Left lung (tissue), 14 donors: ENCODE measurements around the gene C3AR1. TPM values are rescaled to one million over a fixed set of nuclear protein-coding genes. Genes with fewer than 3 reads are reported as not detected.
"Not testable (repeated sequence)": the region's sequence is repeated elsewhere in the genome, so short reads cannot be mapped to it uniquely, and the experiment has no call there.

ENCODE experiments used
- ATAC-seq: fragments of 200-7000 bp; cut with Tn5 transposase; one replicate; pipeline ENCODE4 v1.9.1; 2020; ENCODE audit warnings: moderate library complexity
- DNase-seq, 4 donors: peaks; one replicate each; pipeline ENCODE4 v3.0.0-alpha.2; 2013 to 2020
- H3K27ac ChIP-seq, 2 donors: fragments of 200-600 bp; sonication (generic) in 1 of 2; one replicate each; pipeline versions ENCODE4 v1.5.0 to v1.8.0; 2020 to 2021
- H3K27me3 ChIP-seq, 2 donors: fragments of 200-600 bp; sonication (generic) in 1 of 2; one replicate each; pipeline versions ENCODE4 v1.5.0 to v1.8.0; 2020 to 2021
- H3K36me3 ChIP-seq, 2 donors: fragments of 200-600 bp; sonication (generic) in 1 of 2; one replicate each; pipeline versions ENCODE4 v1.5.0 to v1.8.0; 2020 to 2021
- H3K4me1 ChIP-seq, 2 donors: fragments of 200-600 bp; one replicate each; pipeline ENCODE4 v1.8.0; 2021
- H3K4me3 ChIP-seq, 2 donors: fragments of 200-600 bp; sonication (generic) in 1 of 2; one replicate each; pipeline versions ENCODE4 v1.5.0 to v1.8.0; 2020 to 2021; ENCODE audit warnings: mild to moderate bottlenecking in 1 of 2
- H3K9me3 ChIP-seq, 2 donors: fragments of 200-600 bp; sonication (generic) in 1 of 2; one replicate each; pipeline versions ENCODE4 v1.5.0 to v1.8.0; 2020 to 2021
- intact Hi-C, 2 donors: fragments of 100-400 bp; cut with DNase I; formaldehyde crosslinking; loops; one replicate each; pipeline versions ENCODE4 v1.11.2 to v1.14.2; 2022
- long read RNA-seq, 12 donors: library from polyadenylated mRNA in 2 of 12; unstranded in 2 of 12; transcript quantifications; one replicate each; pipeline ENCODE4 v2.0.0 and lab custom pipeline, GENCODE V29; 2019 to 2026
- polyA plus RNA-seq, 6 donors: library from polyadenylated mRNA; unstranded; fragments of 120-200 nt; gene quantifications; one replicate each; pipeline ENCODE4 v1.2.1, GENCODE V29; 2013; ENCODE audit not compliant: insufficient read length in 6 of 6
- total RNA-seq, 2 donors: library from RNA; stranded (reverse); fragmentation: NEBNext Ultra II Directional; extraction: Animal tissue kit (Norgen Biotek cat#: 25700); gene quantifications; one replicate each; pipeline ENCODE4 v1.2.1, GENCODE V29; 2021
- TF ChIP-seq, protein P1 (sequence below), 2 donors: fragments of 200-600 bp; sonication (generic) in 1 of 2; IDR thresholded peaks; one replicate each; pipeline versions ENCODE4 v1.5.0 to v1.8.0; 2021; ENCODE audit warnings: antibody characterized with exemption in 2 of 2
- donor health status: DM: no; HTN: yes; CAD: no.
- donor health status: DM: no; HTN: no; CAD: no.

Gene C3AR1
- total RNA-seq (10 to 100 TPM; 19.4 to 66.4 TPM), polyA plus RNA-seq (1 to 10 TPM; 3.0 to 4.9 (median 4.4) TPM)
- long read RNA-seq, donor 1, transcript C3AR1-201 (2 exons, 2,088 nt), result major isoform, 5 of 5 reads
- long read RNA-seq, donor 1, partial matches to known transcripts, result 0 of 5 reads
- long read RNA-seq, donor 1, other reads (novel, unspliced or antisense), result 0 of 5 reads
- long read RNA-seq, donor 2, partial matches to known transcripts, result 0 of 1 reads
- long read RNA-seq, donor 2, other reads (novel, unspliced or antisense), result 0 of 1 reads
- long read RNA-seq, donor 3, result 0 reads
- long read RNA-seq, donor 4, transcript C3AR1-201 (2 exons, 2,088 nt), result major isoform, 9 of 10 reads
- long read RNA-seq, donor 4, partial matches to known transcripts, result 1 of 10 reads
- long read RNA-seq, donor 4, other reads (novel, unspliced or antisense), result 0 of 10 reads
- long read RNA-seq, donor 5, result 0 reads
- long read RNA-seq, donor 6, result 0 reads
- long read RNA-seq, donor 7, result 0 reads
- long read RNA-seq, donor 8, result 0 reads
- long read RNA-seq, donor 9, result 0 reads
- long read RNA-seq, donor 10, transcript C3AR1-201 (2 exons, 2,088 nt), result major isoform, 29 of 34 reads
- long read RNA-seq, donor 10, partial matches to known transcripts, result 4 of 34 reads
- long read RNA-seq, donor 10, other reads (novel, unspliced or antisense), result 1 of 34 reads
- long read RNA-seq, donor 11, partial matches to known transcripts, result 0 of 2 reads
- long read RNA-seq, donor 11, other reads (novel, unspliced or antisense), result 0 of 2 reads
- long read RNA-seq, donor 12, partial matches to known transcripts, result 0 of 1 reads
- long read RNA-seq, donor 12, other reads (novel, unspliced or antisense), result 0 of 1 reads

DNA sequence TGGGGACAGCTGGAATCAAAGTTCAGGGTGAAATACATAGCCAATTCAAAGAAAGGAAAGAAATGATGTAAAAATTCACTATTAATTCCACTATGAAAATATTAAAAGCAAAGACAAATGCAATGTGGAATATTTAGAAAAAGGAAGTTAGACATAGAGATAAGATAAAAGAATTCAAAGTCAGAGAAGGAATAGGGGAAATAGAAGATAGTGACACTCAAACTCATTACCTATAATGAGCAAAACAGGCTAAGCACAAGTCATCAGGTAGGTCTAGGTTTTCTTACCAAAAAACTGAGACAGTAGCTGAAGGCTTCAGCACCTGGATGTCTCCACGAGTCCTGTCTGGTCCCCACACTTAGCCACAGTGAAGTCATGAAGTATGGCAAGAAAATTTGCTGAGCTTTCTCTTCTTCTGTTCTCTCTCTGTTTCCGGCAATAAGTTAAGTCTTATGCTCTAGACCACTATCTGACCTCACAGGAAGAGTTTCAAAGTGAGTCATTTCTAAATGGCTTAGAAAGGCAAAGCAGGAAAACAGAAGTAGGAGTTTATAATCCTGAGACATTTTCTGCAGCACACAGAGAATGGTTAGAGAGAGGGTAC lies at the start of gene C3AR1:
C3AR1 (minus strand) TSS at position 369 of the 604 bp plus-strand sequence. CDS start 6,174 bp downstream, outside the sequence.
- Histone ChIP-seq H3K36me3 (no peaks in the 10 kb centered on the region), H3K27ac (peak within 1 kb of the TSS; percentile 67 to 90), H3K4me3 (peak within 1 kb of the TSS in 1 of 2 donors; percentile 42), H3K9me3 (no peaks in the 10 kb centered on the region), H3K4me1 (peaks cover 0 to 65% of the 10 kb centered on the region in 2 donors), H3K27me3 (no peaks in the 10 kb centered on the region)
- ATAC-seq, result peak; percentile 82
- no peak for DNase-seq
- intact Hi-C loops, result no loop called here
- TF ChIP-seq, protein P1, sequence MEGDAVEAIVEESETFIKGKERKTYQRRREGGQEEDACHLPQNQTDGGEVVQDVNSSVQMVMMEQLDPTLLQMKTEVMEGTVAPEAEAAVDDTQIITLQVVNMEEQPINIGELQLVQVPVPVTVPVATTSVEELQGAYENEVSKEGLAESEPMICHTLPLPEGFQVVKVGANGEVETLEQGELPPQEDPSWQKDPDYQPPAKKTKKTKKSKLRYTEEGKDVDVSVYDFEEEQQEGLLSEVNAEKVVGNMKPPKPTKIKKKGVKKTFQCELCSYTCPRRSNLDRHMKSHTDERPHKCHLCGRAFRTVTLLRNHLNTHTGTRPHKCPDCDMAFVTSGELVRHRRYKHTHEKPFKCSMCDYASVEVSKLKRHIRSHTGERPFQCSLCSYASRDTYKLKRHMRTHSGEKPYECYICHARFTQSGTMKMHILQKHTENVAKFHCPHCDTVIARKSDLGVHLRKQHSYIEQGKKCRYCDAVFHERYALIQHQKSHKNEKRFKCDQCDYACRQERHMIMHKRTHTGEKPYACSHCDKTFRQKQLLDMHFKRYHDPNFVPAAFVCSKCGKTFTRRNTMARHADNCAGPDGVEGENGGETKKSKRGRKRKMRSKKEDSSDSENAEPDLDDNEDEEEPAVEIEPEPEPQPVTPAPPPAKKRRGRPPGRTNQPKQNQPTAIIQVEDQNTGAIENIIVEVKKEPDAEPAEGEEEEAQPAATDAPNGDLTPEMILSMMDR (IDR thresholded peaks at IDR 0.05), result no peak

GRCh38 chr12:8113117-8113516 lies 47.0 kb upstream of the C3AR1 start:
- H3K27me3 ChIP-seq, intact Hi-C loops, H3K27ac ChIP-seq, H3K36me3 ChIP-seq, H3K4me3 ChIP-seq, H3K9me3 ChIP-seq, ATAC-seq, DNase-seq, H3K4me1 ChIP-seq: not testable (repeated sequence)

DNA sequence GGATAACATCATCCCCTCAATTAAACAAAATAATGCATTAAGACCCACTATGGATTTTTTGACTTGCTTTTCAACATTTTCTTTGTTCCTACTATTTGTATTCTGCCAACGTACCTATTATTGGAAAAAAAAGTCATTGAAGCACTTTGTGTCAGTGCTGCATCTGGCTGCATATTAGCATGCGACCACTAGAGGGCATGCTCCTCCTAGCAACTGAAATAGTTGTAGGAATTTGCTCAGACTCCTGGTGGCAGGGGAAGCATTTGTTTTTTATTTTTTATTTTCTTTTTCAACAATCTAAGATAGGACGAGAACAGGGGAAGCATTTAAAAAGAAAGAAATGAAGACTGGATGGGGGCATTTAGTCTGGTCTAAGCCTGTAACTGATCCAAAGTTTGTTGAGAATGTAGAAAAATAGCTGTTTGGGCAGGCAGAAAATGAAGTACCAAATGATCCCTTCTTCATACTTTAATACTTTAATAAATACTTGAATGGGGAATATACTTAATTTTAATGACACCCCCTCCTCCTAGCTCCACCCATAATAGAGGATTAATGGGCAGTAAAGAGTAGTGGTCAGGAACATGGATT lies 42.7 kb upstream of the C3AR1 start:
- Histone ChIP-seq H3K27me3 (no peaks in the 10 kb centered on the region), H3K4me1 (no peaks in the 10 kb centered on the region), H3K27ac (no peak overlapping the region), H3K4me3 (no peak overlapping the region), H3K9me3 (peaks cover 0 to 3% of the 10 kb centered on the region in 2 donors), H3K36me3 (peaks cover 0 to 25% of the 10 kb centered on the region in 2 donors)
- intact Hi-C loops, result no loop called here
- peak in 3 of 4 donors; percentile 61 to 86 (median 62) for DNase-seq
- TF ChIP-seq, protein P1 (IDR thresholded peaks at IDR 0.05), result peak; percentile 97 to 98
- ATAC-seq, result peak; percentile 97

- H3K27me3 ChIP-seq, result no peaks in the 10 kb centered on the region
- H3K9me3 ChIP-seq, result no peaks in the 10 kb centered on the region
- no peak for ATAC-seq
- TF ChIP-seq, protein P1 (IDR thresholded peaks at IDR 0.05), result no peak
- H3K4me3 ChIP-seq, result no peak overlapping the region
- peaks cover 0 to 18% of the 10 kb centered on the region in 2 donors for H3K4me1 ChIP-seq
- no peak overlapping the region for H3K27ac ChIP-seq
- intact Hi-C loops, result no loop called here
- peaks cover 0 to 47% of the 10 kb centered on the region in 2 donors for H3K36me3 ChIP-seq
- DNase-seq, result no peak
These were observed 33.1 kb upstream of the C3AR1 start for GRCh38 chr12:8099235-8099634.

DNA sequence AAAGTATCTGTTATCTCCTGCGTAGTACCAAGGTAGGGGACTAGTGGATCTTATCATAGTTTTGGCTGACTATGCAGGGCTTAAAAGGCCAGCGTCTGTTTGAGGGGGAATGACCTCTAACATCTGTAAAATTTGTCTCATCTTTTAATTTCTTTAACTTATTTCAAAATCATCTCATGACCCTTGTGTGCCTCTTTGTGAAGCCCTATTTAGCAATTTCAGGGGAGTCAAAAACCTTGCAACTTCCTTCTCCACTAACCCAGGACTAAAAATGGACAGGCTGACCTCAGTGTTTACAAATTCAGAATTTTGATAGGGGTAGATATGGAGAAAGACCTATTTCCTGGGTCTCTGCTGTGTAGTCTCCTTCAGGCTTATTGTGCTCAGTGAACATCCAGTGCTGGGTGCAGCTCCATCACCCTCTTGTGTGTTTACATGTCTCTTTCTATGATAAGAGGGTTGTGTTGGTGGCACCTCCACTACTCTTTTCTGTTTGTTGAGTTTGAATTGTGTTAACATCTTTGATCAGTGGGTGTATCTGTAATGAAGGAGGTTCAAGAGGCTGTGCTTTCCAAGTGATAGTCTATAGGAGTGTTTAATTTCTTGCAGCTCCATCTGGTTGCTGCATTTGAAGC lies 30.2 kb upstream of the C3AR1 start:
- no peak for DNase-seq
- peak; percentile 15 for ATAC-seq
- intact Hi-C loops, result no loop called here
- TF ChIP-seq, protein P1 (IDR thresholded peaks at IDR 0.05), result no peak
- Histone ChIP-seq H3K27me3 (no peaks in the 10 kb centered on the region), H3K36me3 (peaks cover 0 to 75% of the 10 kb centered on the region in 2 donors), H3K4me3 (no peak overlapping the region), H3K27ac (peak overlapping the region in 1 of 2 donors; percentile 73), H3K4me1 (peaks cover 0 to 18% of the 10 kb centered on the region in 2 donors), H3K9me3 (no peaks in the 10 kb centered on the region)
